Colonic mucosa (tissue), 4 donors: ENCODE results near the gene FOXC1. TPM values are rescaled to one million over a fixed set of nuclear protein-coding genes. Genes with fewer than 3 reads are reported as not detected.

Experiments used
- DNase-seq: peaks from one replicate; pipeline ENCODE4 v3.0.0-alpha.2; 2020
- H3K27ac ChIP-seq: fragments of 200-600 bp; one replicate; pipeline ENCODE4 v1.8.0; 2021
- H3K27me3 ChIP-seq: fragments of 200-600 bp; one replicate; pipeline ENCODE4 v1.8.0; 2021
- H3K36me3 ChIP-seq: fragments of 200-600 bp; one replicate; pipeline ENCODE4 v1.8.0; 2021
- H3K4me1 ChIP-seq: fragments of 200-600 bp; one replicate; pipeline ENCODE4 v1.8.0; 2021; ENCODE audit warnings: mild to moderate bottlenecking
- H3K4me3 ChIP-seq: fragments of 200-600 bp; one replicate; pipeline ENCODE4 v1.8.0; 2021
- H3K9ac ChIP-seq, 2 donors: one replicate each; pipeline ENCODE4 v1.7.0; 2013; ENCODE audit warnings: control low read depth in 2 of 2, low read depth in 2 of 2, low read length in 2 of 2
- H3K9me3 ChIP-seq: fragments of 200-600 bp; one replicate; pipeline ENCODE4 v1.8.0; 2021
- intact Hi-C: fragments of 100-400 bp; cut with DNase I; formaldehyde crosslinking; loops from one replicate; pipeline ENCODE4 v1.14.1; 2022
- total RNA-seq, 2 donors: library from RNA; stranded (reverse); fragmentation: NEBNext Ultra II Directional in 1 of 2; extraction: Animal tissue kit (Norgen Biotek cat#: 25700) in 1 of 2; gene quantifications; one replicate each; pipeline ENCODE4 v1.2.1, GENCODE V29; 2021
- TF ChIP-seq, protein P1 (sequence below): fragments of 200-600 bp; IDR thresholded peaks from one replicate; pipeline ENCODE4 v1.8.0; 2022; ENCODE audit warnings: antibody characterized with exemption, mild to moderate bottlenecking
- donor health status: healthy.
- donor health status: DM: no; HTN: no; CAD: no.
- donor health status: DM: no; HTN: no; CAD: no.

Gene FOXC1
- total RNA-seq, 2 donors from 2014 or later, result 0.69 to 1.5 TPM

DNA sequence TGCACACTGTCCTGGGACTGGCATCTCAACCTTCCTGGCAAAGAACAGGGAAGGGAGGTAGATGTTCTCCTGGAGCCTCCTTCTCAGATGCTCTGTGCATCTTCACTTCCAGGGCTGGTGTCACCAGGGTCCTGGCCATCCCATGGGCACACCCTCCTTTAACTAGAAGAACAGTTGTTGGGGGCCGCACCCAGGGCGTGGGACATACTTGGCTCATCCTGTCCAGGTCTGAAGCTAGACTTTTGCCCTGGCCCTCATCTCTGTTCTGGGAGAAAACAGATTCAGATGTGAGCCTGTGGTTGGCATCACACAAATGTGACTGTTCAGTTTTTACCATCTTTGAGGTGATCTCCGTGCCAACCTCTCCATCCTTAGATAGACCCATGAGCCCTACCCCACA, 41.6 kb downstream of the FOXC1 start:
- Histone ChIP-seq H3K9me3 (no peaks in the 10 kb centered on the region), H3K9ac (no peak overlapping the region), H3K27ac (no peak overlapping the region), H3K27me3 (no peaks in the 10 kb centered on the region), H3K4me3 (no peak overlapping the region), H3K36me3 (no peaks in the 10 kb centered on the region), H3K4me1 (no peaks in the 10 kb centered on the region)
- no peak for DNase-seq
- TF ChIP-seq, protein P1, sequence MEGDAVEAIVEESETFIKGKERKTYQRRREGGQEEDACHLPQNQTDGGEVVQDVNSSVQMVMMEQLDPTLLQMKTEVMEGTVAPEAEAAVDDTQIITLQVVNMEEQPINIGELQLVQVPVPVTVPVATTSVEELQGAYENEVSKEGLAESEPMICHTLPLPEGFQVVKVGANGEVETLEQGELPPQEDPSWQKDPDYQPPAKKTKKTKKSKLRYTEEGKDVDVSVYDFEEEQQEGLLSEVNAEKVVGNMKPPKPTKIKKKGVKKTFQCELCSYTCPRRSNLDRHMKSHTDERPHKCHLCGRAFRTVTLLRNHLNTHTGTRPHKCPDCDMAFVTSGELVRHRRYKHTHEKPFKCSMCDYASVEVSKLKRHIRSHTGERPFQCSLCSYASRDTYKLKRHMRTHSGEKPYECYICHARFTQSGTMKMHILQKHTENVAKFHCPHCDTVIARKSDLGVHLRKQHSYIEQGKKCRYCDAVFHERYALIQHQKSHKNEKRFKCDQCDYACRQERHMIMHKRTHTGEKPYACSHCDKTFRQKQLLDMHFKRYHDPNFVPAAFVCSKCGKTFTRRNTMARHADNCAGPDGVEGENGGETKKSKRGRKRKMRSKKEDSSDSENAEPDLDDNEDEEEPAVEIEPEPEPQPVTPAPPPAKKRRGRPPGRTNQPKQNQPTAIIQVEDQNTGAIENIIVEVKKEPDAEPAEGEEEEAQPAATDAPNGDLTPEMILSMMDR, result no peak
- intact Hi-C loops, result no loop called here

DNA sequence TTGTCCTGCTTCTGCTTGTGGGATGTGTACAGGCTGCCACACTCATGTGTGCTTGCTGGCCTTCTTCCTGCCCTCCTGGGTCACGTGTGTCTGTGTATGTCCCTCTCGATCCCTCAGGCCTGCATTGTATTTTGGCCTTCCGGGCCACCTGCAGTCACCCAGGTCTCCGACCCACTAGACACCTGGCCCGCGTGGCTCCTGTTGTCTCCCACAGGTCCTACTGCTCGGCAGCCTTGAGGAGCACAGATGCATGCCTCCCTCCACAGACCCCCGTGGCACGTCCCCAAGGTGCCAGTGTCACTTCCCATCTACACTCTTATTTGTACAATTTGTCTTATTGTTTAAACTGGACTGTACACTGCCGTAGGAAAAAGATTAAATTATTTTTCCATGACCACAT, 43.1 kb downstream of the FOXC1 start:
- Histone ChIP-seq H3K27me3 (no peaks in the 10 kb centered on the region), H3K36me3 (no peaks in the 10 kb centered on the region), H3K4me3 (no peak overlapping the region), H3K4me1 (no peaks in the 10 kb centered on the region), H3K9me3 (no peaks in the 10 kb centered on the region), H3K9ac (no peak overlapping the region), H3K27ac (no peak overlapping the region)
- TF ChIP-seq, protein P1, result no peak
- no peak for DNase-seq
- intact Hi-C loops, result no loop called here

DNA sequence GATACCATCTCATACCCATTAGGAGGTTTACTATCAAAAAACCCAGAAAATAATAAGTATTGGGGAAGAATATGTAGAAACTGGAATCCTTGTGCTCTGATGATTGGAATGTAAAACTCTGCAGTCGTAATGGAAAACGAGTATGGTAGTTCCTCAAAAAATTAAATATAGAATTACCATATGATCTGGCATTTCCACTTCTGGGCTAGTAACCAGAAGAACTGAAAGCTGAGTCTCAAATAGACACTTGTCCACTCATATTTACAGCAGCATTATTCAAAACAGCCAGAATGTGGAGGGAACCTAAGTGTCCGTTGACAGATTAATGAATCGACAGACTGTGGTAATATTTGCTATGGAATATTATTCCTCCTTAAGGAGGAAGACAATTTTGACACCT, 44.3 kb downstream of the FOXC1 start:
- intact Hi-C loops, result no loop called here
- no peak overlapping the region for H3K27ac ChIP-seq
- no peaks in the 10 kb centered on the region for H3K9me3 ChIP-seq
- no peaks in the 10 kb centered on the region for H3K27me3 ChIP-seq
- H3K4me1 ChIP-seq, result no peaks in the 10 kb centered on the region
- H3K4me3 ChIP-seq, result no peak overlapping the region
- no peak for DNase-seq
- no peaks in the 10 kb centered on the region for H3K36me3 ChIP-seq
- no peak overlapping the region for H3K9ac ChIP-seq
- TF ChIP-seq, protein P1, result no peak

DNA sequence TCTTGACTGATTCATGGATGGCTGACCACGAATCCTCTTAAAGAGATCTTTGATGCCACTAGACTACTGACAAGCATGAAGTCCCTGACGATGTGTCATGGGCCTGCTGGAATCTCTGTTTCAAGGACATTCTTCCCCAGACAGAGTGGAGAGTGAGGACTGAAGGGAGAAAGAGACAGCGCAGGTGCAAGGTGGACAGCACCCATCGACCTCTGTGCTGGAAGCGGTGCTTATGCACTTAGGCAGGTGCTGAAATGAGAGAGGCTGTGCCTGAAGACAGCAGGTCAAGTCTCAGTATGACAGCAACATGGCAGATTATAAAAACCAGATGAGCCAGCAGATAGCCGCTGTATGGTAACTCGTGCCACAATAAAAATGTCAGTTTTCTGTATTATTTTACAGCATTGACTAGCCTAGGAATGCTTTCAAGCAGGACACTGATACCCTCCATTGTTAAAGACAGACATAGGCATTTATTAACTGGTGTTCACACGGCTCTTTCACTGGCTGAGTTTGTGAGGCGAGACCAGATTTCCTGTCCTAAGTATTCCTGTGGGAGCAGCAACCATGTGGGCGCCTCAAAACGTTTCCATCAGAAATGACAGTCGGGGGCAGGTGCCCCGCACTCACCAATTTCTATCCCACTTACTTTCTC, 47.5 kb downstream of the FOXC1 start:
- H3K4me3 ChIP-seq, result no peak overlapping the region
- H3K9ac ChIP-seq, result no peak overlapping the region
- H3K27me3 ChIP-seq, result no peaks in the 10 kb centered on the region
- no peaks in the 10 kb centered on the region for H3K4me1 ChIP-seq
- TF ChIP-seq, protein P1, result no peak
- intact Hi-C loops, result no loop called here
- no peak overlapping the region for H3K27ac ChIP-seq
- H3K9me3 ChIP-seq, result no peaks in the 10 kb centered on the region
- no peaks in the 10 kb centered on the region for H3K36me3 ChIP-seq
- DNase-seq, result no peak

DNA sequence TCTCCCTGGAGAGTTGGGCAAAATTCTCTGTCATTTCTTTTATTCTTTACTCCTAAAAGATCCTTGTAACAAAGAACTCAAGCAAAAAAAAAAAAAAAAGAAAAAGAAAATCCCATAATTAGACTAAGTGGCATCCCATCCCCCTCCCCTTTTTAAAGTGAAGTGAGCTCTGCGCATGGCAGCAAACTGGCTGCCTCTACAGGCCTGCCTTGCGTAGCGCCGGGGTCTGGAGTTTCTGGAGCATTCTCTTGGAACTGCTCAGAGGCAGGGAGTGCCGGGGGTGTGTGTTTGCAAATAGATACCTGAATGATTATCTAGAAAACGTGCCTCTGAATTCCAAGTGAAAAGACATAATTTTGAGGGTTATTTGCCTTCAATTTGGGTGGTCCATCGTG, 48.1 kb downstream of the FOXC1 start:
- Histone ChIP-seq H3K4me3 (no peak overlapping the region), H3K9ac (no peak overlapping the region), H3K27ac (no peak overlapping the region), H3K4me1 (no peaks in the 10 kb centered on the region), H3K36me3 (no peaks in the 10 kb centered on the region), H3K27me3 (no peaks in the 10 kb centered on the region), H3K9me3 (no peaks in the 10 kb centered on the region)
- intact Hi-C loops, result no loop called here
- TF ChIP-seq, protein P1, result no peak
- DNase-seq, result no peak
